Tibial nerve (tissue), 4 donors: ENCODE data around the gene NFATC2. TPM values are rescaled to one million over a fixed set of nuclear protein-coding genes. Genes with fewer than 3 reads are reported as not detected.

Source experiments
- DNase-seq, 2 donors: peaks; one replicate each; pipeline ENCODE4 v3.0.0-alpha.2; 2019; ENCODE audit warnings: low spot score in 2 of 2
- H3K27ac ChIP-seq, 4 donors: fragments of 200-600 bp; sonication (generic) in 3 of 4; one replicate each; pipeline ENCODE4 v1.5.1; 2017 to 2019; ENCODE audit warnings: mild to moderate bottlenecking in 1 of 4
- H3K27me3 ChIP-seq, 2 donors: fragments of 200-600 bp; sonication (generic) in 1 of 2; one replicate each; pipeline versions ENCODE4 v1.5.1 to v1.6.0; 2017 to 2019
- H3K36me3 ChIP-seq, 3 donors: fragments of 200-600 bp; sonication (generic); one replicate each; pipeline ENCODE4 v1.5.1; 2018 to 2019
- H3K4me1 ChIP-seq, 4 donors: fragments of 200-600 bp; sonication (generic) in 3 of 4; one replicate each; pipeline ENCODE4 v1.5.1; 2017 to 2019
- H3K4me3 ChIP-seq, 4 donors: fragments of 200-600 bp; sonication (generic) in 3 of 4; one replicate each; pipeline ENCODE4 v1.5.1; 2017 to 2019; ENCODE audit warnings: mild to moderate bottlenecking in 1 of 4, moderate library complexity in 1 of 4
- H3K9me3 ChIP-seq, 4 donors: fragments of 200-600 bp; sonication (generic) in 3 of 4; one replicate each; pipeline ENCODE4 v1.5.1; 2017 to 2019
- EP300 ChIP-seq, 2 donors: sonication (generic); formaldehyde crosslinking; IDR thresholded peaks; one replicate each; pipeline ENCODE4 v1.6.1; 2017; ENCODE audit warnings: antibody characterized with exemption in 2 of 2, mild to moderate bottlenecking in 1 of 2
- POLR2A ChIP-seq, 2 donors: fragments of 450-650 bp; IDR thresholded peaks; one replicate each; pipeline ENCODE4 v1.6.1; 2017; ENCODE audit warnings: antibody characterized with exemption in 2 of 2, mild to moderate bottlenecking in 2 of 2, moderate library complexity in 2 of 2
- WGBS, 2 donors: methylation state at CpG; one replicate each; pipeline ENCODE4 v1.1.5; 2018; 5-methylcytosine and 5-hydroxymethylcytosine counted together
- total RNA-seq, 4 donors: library from RNA; depleted of rRNA; stranded (reverse); fragments of >200 nt; gene quantifications; one replicate each; pipeline ENCODE4 v1.1.0, GENCODE V29; 2016
- TF ChIP-seq, protein P1 (sequence below), 5 experiments: fragments of 200-600 bp in 3 of 5; fragments of 450-650 bp in 2 of 5; sonication (generic) in 3 of 5; IDR thresholded peaks; one replicate each; pipeline ENCODE4 v1.5.1; 2016 to 2019; ENCODE audit warnings: antibody characterized with exemption in 5 of 5, mild to moderate bottlenecking in 3 of 5, moderate library complexity in 2 of 5

The NFATC2 gene
- total RNA-seq, 4 donors from 2014 or later, result 6.0 to 11.5 (median 7.7) TPM

DNA sequence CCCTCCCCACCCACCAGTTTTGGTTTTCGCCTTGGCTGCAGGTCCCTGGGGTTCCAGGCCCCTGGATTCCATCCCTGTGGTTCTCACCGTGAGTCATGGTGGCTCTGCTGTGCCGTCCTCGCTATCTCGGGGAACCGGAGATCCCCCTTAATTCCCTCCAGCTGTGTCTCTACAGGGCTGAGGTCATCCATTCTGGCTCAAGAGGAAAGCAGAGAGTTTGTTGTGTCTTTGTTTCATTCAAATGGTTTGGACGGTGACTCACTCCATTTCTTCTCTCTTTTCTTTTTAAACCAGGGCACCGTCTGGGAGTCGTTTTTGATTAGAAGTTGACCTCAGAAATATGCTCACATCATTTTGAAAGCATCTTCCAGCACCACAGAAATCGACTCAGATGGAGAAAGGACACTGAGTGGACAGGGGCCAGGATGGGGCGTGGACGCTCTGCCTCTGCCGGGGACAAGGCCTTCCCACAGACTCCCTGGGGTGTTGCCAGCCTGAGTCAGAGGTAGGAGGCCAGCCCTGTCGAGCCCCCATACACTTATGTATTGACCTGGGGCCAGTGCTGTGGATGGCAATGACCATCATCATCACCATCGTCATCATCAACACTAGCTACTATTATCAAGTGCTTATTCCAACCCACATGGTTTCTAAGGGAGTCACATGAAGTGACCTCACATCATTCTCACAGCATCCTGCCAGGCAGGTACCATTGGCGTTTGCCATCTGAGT is 176.2 kb downstream of the NFATC2 start:
- peaks cover 0 to 20% (median 0%) of the 10 kb centered on the region in 4 donors for H3K9me3 ChIP-seq
- H3K27ac ChIP-seq, result peak overlapping the region in 3 of 4 donors; percentile 36 to 76 (median 73)
- TF ChIP-seq POLR2A (IDR thresholded peaks at IDR 0.05) (no peak), EP300 (IDR thresholded peaks at IDR 0.05) (no peak)
- TF ChIP-seq, protein P1, sequence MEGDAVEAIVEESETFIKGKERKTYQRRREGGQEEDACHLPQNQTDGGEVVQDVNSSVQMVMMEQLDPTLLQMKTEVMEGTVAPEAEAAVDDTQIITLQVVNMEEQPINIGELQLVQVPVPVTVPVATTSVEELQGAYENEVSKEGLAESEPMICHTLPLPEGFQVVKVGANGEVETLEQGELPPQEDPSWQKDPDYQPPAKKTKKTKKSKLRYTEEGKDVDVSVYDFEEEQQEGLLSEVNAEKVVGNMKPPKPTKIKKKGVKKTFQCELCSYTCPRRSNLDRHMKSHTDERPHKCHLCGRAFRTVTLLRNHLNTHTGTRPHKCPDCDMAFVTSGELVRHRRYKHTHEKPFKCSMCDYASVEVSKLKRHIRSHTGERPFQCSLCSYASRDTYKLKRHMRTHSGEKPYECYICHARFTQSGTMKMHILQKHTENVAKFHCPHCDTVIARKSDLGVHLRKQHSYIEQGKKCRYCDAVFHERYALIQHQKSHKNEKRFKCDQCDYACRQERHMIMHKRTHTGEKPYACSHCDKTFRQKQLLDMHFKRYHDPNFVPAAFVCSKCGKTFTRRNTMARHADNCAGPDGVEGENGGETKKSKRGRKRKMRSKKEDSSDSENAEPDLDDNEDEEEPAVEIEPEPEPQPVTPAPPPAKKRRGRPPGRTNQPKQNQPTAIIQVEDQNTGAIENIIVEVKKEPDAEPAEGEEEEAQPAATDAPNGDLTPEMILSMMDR (IDR thresholded peaks at IDR 0.05), result no peak
- H3K4me1 ChIP-seq, result peaks cover 0 to 13% (median 3%) of the 10 kb centered on the region in 4 donors
- 21 to 38% methylated on average over 16 of the region's 16 CpGs for WGBS, 2 donors
- no peak overlapping the region for H3K4me3 ChIP-seq
- no peaks in the 10 kb centered on the region for H3K27me3 ChIP-seq
- DNase-seq, result peak; percentile 56 to 57
- no peaks in the 10 kb centered on the region for H3K36me3 ChIP-seq

DNA sequence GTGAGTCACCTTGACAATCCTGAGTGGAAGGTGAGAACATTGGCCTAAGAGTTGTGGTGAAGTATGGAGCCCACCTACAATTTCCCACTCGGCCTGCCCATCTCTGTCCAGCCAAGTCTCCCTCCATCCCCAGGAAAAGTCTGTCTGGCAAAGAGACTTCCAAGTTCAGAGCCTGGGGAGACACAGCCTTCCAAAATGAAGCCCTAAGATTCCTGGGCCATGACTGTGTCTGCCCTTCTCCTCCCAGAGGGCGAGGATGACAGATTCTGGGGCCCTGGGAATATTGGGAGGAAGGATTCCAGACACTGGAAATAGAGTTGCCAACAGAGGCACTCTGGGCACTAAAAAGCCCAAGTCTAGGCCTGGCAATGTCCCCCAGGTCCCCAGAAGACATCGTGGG is 176.8 kb downstream of the NFATC2 start:
- Histone ChIP-seq H3K4me1 (peaks cover 0 to 13% (median 3%) of the 10 kb centered on the region in 4 donors), H3K4me3 (no peak overlapping the region), H3K27me3 (no peaks in the 10 kb centered on the region), H3K27ac (peak overlapping the region in 3 of 4 donors; percentile 36 to 76 (median 73)), H3K36me3 (no peaks in the 10 kb centered on the region), H3K9me3 (peaks cover 0 to 20% (median 0%) of the 10 kb centered on the region in 4 donors)
- no peak for DNase-seq
- TF ChIP-seq POLR2A (IDR thresholded peaks at IDR 0.05) (no peak), EP300 (IDR thresholded peaks at IDR 0.05) (no peak)
- TF ChIP-seq, protein P1 (IDR thresholded peaks at IDR 0.05), result no peak
- WGBS, 2 donors, result 66 to 86% methylated on average over 3 of the region's 3 CpGs

DNA sequence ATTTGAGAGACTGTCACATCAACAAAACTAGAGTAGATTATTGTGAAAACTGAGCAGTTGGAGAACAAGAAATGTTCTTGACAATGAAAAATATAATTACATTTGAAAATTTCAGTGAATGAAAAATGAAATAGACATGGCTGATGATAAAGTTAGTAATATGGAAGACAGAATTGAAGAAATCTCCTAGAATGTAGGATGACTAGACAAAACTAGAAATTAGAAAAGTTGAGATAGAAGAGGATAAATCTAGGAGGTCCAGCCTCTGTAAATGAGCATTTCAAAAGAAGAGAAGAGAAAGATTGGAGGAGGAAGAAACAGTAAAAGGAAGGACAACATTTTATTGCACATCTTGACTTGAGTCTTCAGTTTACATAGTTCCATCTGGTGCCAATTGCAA is 178.7 kb downstream of the NFATC2 start:
- H3K27me3 ChIP-seq, result no peaks in the 10 kb centered on the region
- no peaks in the 10 kb centered on the region for H3K36me3 ChIP-seq
- H3K4me1 ChIP-seq, result peaks cover 0 to 13% (median 3%) of the 10 kb centered on the region in 4 donors
- peaks cover 0 to 20% (median 0%) of the 10 kb centered on the region in 4 donors for H3K9me3 ChIP-seq
- H3K4me3 ChIP-seq, result no peak overlapping the region
- TF ChIP-seq EP300 (IDR thresholded peaks at IDR 0.05) (no peak), POLR2A (IDR thresholded peaks at IDR 0.05) (no peak)
- TF ChIP-seq, protein P1 (IDR thresholded peaks at IDR 0.05), result no peak
- H3K27ac ChIP-seq, result no peak overlapping the region
- no peak for DNase-seq

DNA sequence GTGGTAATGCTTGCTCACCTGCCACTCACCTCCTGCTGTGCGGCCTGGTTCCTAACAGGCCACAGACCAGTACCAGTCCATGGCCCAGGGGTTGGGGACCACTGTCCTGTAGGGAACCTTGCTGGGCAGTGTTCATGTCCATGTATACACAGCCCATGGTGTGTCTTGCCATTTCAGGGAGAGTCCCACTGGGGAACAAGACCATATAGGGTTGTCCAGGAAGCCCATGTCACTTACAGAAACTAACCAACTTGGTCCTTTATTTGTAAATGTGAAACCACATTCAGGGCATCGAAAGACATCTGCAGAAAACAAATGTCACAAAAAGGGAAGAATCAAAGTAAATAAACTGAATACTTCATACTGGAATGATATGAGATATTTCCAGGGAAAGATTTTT is 179.1 kb downstream of the NFATC2 start:
- no peak for DNase-seq
- Histone ChIP-seq H3K36me3 (no peaks in the 10 kb centered on the region), H3K27me3 (no peaks in the 10 kb centered on the region), H3K4me3 (no peak overlapping the region), H3K9me3 (peaks cover 0 to 20% (median 0%) of the 10 kb centered on the region in 4 donors), H3K27ac (no peak overlapping the region), H3K4me1 (peaks cover 0 to 13% (median 3%) of the 10 kb centered on the region in 4 donors)
- TF ChIP-seq, protein P1 (IDR thresholded peaks at IDR 0.05), result no peak
- TF ChIP-seq POLR2A (IDR thresholded peaks at IDR 0.05) (no peak), EP300 (IDR thresholded peaks at IDR 0.05) (no peak)
- 64 to 70% methylated on average over 2 of the region's 2 CpGs for WGBS, 2 donors

DNA sequence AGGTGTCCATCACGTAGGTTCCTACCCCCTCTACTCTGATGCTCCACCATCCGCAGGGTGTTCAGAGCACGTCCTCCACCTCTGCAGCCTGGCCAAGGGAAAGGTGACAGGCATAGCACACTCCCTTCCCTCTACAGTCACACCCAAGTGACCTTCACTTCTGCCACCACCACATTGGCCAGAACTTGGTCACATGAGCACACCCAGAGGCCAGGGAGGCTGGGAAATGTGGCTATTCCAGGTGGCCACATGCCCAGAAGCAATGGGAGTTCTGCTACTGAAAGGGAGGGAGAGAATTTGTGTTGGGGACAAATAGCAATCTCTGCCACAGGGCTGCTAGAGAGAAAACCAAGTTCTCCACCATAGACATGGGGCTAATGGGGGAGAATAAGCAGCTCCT is 180.3 kb downstream of the NFATC2 start:
- Histone ChIP-seq H3K4me3 (no peak overlapping the region), H3K36me3 (no peaks in the 10 kb centered on the region), H3K27ac (no peak overlapping the region), H3K27me3 (no peaks in the 10 kb centered on the region), H3K4me1 (peaks cover 0 to 13% (median 3%) of the 10 kb centered on the region in 4 donors), H3K9me3 (peaks cover 0 to 20% (median 0%) of the 10 kb centered on the region in 4 donors)
- TF ChIP-seq, protein P1 (IDR thresholded peaks at IDR 0.05), result no peak
- no peak for TF ChIP-seq POLR2A (IDR thresholded peaks at IDR 0.05)
- TF ChIP-seq EP300 (IDR thresholded peaks at IDR 0.05), result no peak
- DNase-seq, result no peak
- 93% methylated on average over 3 of the region's 3 CpGs for WGBS, 2 donors
